Chondrocyte (in vitro differentiated cells): ENCODE results near the gene GRIP2. TPM values are rescaled to one million over a fixed set of nuclear protein-coding genes. Genes with fewer than 3 reads are reported as not detected.

Experiments
- DNase-seq: peaks from one replicate; pipeline ENCODE4 v3.0.0; 2021; ENCODE audit warnings: mixed read lengths, low spot score
- H3K27ac Mint-ChIP-seq: one replicate; pipeline ENCODE4 v1.8.0; 2021; ENCODE audit warnings: mild to moderate bottlenecking, moderate library complexity, mixed read lengths; ENCODE audit not compliant: unreplicated experiment
- H3K27me3 Mint-ChIP-seq: 2 replicates; pipeline ENCODE4 v1.8.0; 2021; ENCODE audit warnings: low read depth, mixed read lengths
- H3K36me3 Mint-ChIP-seq: 2 replicates; pipeline ENCODE4 v1.8.0; 2021; ENCODE audit warnings: low read depth, mixed read lengths
- H3K4me1 Mint-ChIP-seq: 2 replicates; pipeline ENCODE4 v1.8.0; 2021; ENCODE audit warnings: low read depth, mild to moderate bottlenecking, mixed read lengths
- H3K4me3 Mint-ChIP-seq: one replicate; pipeline ENCODE4 v1.8.0; 2021; ENCODE audit warnings: mild to moderate bottlenecking, moderate library complexity, mixed read lengths; ENCODE audit not compliant: unreplicated experiment
- H3K9me3 Mint-ChIP-seq: 2 replicates; pipeline ENCODE4 v1.8.0; 2021; ENCODE audit warnings: low read depth, mixed read lengths
- total RNA-seq: library from RNA; stranded (reverse); gene quantifications from 3 replicates; pipeline ENCODE4 v1.2.1, GENCODE V29; 2021
- TF ChIP-seq, protein P1 (sequence below): fragments of 200-600 bp; sonication (generic); IDR thresholded peaks from 2 replicates; pipeline ENCODE4 v1.5.0; 2021; ENCODE audit warnings: antibody characterized with exemption, mild to moderate bottlenecking, moderate library complexity

GRIP2 gene
- total RNA-seq, 1 donor from 2014 or later: 0.20 TPM

DNA sequence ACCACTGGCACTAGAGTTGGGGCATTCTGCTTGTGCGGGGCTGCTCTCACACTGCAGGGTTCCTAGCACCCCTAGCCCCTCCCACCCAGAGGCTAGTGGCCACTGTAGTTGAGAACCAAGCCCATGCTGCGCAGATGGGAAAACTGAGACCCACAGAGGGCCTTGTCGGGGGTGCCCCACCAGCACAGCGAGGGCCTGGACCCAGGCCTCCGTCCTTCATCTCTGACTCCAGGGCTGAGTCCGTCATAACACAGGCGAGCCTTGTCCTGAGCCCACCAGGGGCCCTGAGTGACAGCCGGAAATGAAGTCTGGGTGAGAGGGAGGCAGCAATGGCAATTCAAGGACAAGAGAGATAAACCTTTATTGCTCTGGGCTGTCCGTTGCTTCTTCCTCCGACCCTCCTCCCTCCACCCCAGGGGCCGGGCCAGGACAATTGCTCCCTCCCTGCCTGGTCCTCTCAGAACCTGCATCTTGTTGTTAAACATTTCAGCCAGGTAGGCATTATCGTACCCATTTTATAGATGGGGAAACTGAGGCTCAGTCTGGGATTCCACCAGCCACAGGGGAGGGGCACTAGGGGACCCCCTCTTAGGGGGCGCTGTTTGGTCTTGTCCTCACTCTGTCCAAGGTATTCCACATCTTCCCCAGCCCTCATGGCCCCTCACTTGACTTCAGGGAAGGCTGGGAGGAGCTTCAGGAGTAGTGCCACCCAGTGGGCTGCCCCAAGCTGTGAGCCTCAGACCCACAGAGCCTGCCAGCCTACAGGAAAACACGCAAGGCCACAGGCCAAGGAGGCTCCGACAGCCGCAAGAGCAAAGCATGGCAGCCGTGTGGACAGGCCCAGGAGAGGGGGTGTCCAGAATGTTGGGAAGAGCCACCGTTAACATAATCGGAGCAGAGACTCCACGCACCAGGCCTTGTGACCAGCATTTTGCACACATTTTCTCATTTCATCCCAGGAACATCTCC, 4.4 kb upstream of the GRIP2 start:
- Mint-ChIP-seq H3K4me3 (no peak overlapping the region), H3K27ac (no peak overlapping the region), H3K27me3 (peaks cover 24% of the 10 kb centered on the region), H3K4me1 (no peaks in the 10 kb centered on the region), H3K36me3 (no peaks in the 10 kb centered on the region), H3K9me3 (no peaks in the 10 kb centered on the region)
- peak; percentile 75 for DNase-seq
- TF ChIP-seq, protein P1, sequence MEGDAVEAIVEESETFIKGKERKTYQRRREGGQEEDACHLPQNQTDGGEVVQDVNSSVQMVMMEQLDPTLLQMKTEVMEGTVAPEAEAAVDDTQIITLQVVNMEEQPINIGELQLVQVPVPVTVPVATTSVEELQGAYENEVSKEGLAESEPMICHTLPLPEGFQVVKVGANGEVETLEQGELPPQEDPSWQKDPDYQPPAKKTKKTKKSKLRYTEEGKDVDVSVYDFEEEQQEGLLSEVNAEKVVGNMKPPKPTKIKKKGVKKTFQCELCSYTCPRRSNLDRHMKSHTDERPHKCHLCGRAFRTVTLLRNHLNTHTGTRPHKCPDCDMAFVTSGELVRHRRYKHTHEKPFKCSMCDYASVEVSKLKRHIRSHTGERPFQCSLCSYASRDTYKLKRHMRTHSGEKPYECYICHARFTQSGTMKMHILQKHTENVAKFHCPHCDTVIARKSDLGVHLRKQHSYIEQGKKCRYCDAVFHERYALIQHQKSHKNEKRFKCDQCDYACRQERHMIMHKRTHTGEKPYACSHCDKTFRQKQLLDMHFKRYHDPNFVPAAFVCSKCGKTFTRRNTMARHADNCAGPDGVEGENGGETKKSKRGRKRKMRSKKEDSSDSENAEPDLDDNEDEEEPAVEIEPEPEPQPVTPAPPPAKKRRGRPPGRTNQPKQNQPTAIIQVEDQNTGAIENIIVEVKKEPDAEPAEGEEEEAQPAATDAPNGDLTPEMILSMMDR: no peak

DNA sequence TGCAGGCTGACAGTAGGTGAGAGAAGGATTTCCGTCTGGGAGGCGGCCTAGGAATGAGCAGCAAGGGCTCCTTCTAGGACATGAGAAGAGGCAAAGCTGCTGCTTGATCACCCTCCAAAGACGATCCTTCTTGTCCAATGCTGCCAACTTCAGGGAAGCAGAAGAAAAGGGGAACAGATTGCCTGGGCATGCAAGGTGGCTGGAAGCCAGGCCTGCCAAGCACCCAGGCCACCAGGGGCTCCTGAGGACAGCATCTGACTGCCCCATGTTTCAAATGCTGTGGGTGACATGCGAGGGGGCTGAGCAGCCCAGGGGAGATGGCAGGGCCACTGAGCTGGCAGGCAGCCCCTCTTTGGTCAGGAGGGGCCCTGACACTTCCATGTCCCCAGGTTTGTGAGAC, 3.3 kb upstream of the GRIP2 start:
- no peak overlapping the region for H3K4me3 Mint-ChIP-seq
- H3K4me1 Mint-ChIP-seq: no peaks in the 10 kb centered on the region
- H3K27me3 Mint-ChIP-seq: peaks cover 15% of the 10 kb centered on the region
- DNase-seq: peak; percentile 58
- H3K27ac Mint-ChIP-seq: no peak overlapping the region
- no peaks in the 10 kb centered on the region for H3K36me3 Mint-ChIP-seq
- TF ChIP-seq, protein P1: no peak
- H3K9me3 Mint-ChIP-seq: no peaks in the 10 kb centered on the region

DNA sequence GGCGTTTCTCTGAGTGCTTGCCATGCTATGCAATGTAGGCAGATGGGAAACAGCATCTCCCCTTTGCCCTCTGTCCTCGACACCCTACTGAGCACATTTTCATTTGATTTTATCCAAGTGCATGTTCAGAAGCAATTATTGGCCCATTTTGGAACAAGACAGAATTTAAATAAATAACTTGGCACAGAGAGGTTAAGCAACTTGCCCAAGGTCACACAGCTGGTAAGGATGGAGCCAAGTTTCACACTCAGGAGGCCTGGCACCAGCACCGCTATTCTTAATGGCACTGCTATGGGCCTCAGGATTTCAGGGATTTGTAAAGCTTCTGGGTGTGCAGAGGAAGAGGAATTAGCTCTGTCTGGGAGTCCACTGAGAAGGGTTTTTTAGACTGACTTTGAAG, 2.5 kb upstream of the GRIP2 start:
- TF ChIP-seq, protein P1: no peak
- Mint-ChIP-seq H3K4me3 (no peak overlapping the region), H3K27me3 (peaks cover 13% of the 10 kb centered on the region), H3K36me3 (no peaks in the 10 kb centered on the region), H3K27ac (no peak overlapping the region), H3K4me1 (no peaks in the 10 kb centered on the region), H3K9me3 (no peaks in the 10 kb centered on the region)
- DNase-seq: peak; percentile 1

DNA sequence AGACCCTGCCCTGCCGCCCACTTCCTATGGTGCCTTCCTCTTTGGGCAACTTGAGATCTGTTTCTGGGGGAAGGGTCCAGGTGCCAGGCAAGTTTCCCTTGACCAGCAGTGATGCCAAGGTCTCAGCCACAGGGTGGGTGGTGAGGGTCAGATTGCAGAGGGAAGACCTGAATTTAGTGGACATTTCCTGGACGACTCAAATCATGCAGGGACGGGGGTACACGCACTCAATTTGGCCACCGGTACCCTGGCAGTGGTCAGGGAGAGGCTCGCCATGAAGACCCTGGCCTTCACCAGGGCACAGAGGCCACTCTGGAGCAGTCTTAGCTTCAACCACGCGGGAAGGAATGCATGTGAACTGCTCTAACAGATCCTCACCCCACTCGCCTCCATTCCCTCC, 1.5 kb upstream of the GRIP2 start:
- no peak overlapping the region for H3K27ac Mint-ChIP-seq
- H3K36me3 Mint-ChIP-seq: peaks cover 2% of the 10 kb centered on the region
- no peak overlapping the region for H3K4me3 Mint-ChIP-seq
- no peaks in the 10 kb centered on the region for H3K9me3 Mint-ChIP-seq
- TF ChIP-seq, protein P1: no peak
- DNase-seq: peak; percentile 52
- no peaks in the 10 kb centered on the region for H3K4me1 Mint-ChIP-seq
- peaks cover 11% of the 10 kb centered on the region for H3K27me3 Mint-ChIP-seq

DNA sequence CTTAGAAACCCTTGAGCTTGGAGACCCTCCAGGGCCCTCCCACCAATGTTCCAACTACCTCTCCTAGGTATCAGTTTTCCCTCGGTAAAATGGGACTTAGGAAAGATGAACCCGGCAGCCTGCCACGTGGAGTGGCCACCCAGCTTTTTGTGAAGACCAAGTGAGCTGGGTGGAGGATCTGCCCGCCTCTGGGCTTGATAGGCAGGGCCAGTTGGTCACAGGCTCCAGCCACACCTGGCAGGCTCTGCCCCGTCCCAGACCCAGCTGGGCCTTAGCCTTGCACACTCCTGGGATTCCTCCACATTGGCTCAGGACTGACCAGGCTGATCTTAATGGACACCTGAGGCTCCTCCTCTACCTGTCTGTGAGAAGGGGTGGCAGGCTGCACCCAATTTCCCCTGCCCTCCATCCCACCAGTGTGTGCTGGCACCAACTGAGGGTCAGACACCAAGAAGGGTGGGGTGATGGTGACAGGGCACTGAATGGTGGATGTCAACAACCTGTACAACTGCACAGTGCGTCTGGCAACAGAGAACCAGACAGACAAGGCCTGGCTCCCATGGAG, 761 bp upstream of the GRIP2 start:
- H3K27ac Mint-ChIP-seq: no peak overlapping the region
- no peaks in the 10 kb centered on the region for H3K4me1 Mint-ChIP-seq
- DNase-seq: peak; percentile 53
- H3K36me3 Mint-ChIP-seq: peaks cover 2% of the 10 kb centered on the region
- no peak overlapping the region for H3K4me3 Mint-ChIP-seq
- no peaks in the 10 kb centered on the region for H3K9me3 Mint-ChIP-seq
- TF ChIP-seq, protein P1: no peak
- H3K27me3 Mint-ChIP-seq: peaks cover 5% of the 10 kb centered on the region
